ENCODE measurements around the gene DENND10.
"Not testable (repeated sequence)": the region's sequence is repeated elsewhere in the genome, so short reads cannot be mapped to it uniquely, and the experiment has no call there.

Gene DENND10

GRCh38 chr10:119100434-119101238, 3.3 kb upstream of the DENND10 start:
- no peak for DNase-seq (ENCODE audit: low read depth)

GRCh38 chr10:119101366-119102098, 2.4 kb upstream of the DENND10 start:
- DNase-seq (ENCODE audit: low read depth), result no peak

- no peak for DNase-seq (ENCODE audit: low read depth)
Measured at GRCh38 chr10:119103241-119103902, 541 bp upstream of the DENND10 start.

- DNase-seq (ENCODE audit: low read depth), result no peak
Measured at GRCh38 chr10:119104654-119105015, 722 bp downstream of the DENND10 start.

GRCh38 chr10:119105155-119105554, 1.2 kb downstream of the DENND10 start:
- no peak for DNase-seq (ENCODE audit: low read depth)

- not testable (repeated sequence) for DNase-seq (ENCODE audit: low read depth)
Measured at GRCh38 chr10:119105899-119106298, 2.0 kb downstream of the DENND10 start.

GRCh38 chr10:119107106-119107505, 3.2 kb downstream of the DENND10 start:
- DNase-seq (ENCODE audit: low read depth), result not testable (repeated sequence)

GRCh38 chr10:119107771-119108170, 3.9 kb downstream of the DENND10 start:
- not testable (repeated sequence) for DNase-seq (ENCODE audit: low read depth)

- no peak for DNase-seq (ENCODE audit: low read depth)
Measured at GRCh38 chr10:119112056-119112455, 8.1 kb downstream of the DENND10 start.

GRCh38 chr10:119113751-119114732, 10.1 kb downstream of the DENND10 start:
- no peak for DNase-seq (ENCODE audit: low read depth)

- DNase-seq (ENCODE audit: low read depth), result no peak
Measured at GRCh38 chr10:119115926-119116325, 12.0 kb downstream of the DENND10 start.

- no peak for DNase-seq (ENCODE audit: low read depth)
Measured at GRCh38 chr10:119116326-119116951, 12.5 kb downstream of the DENND10 start.

- DNase-seq (ENCODE audit: low read depth), result no peak
Measured at GRCh38 chr10:119118231-119118630, 14.3 kb downstream of the DENND10 start.

- no peak for DNase-seq (ENCODE audit: low read depth)
Measured at GRCh38 chr10:119119400-119119799, 15.5 kb downstream of the DENND10 start.

GRCh38 chr10:119120413-119120867, 16.5 kb downstream of the DENND10 start:
- no peak for DNase-seq (ENCODE audit: low read depth)

- no peak for DNase-seq (ENCODE audit: low read depth)
Measured at GRCh38 chr10:119120875-119121274, 17.0 kb downstream of the DENND10 start.

GRCh38 chr10:119125942-119126341, 22.0 kb downstream of the DENND10 start:
- no peak for DNase-seq (ENCODE audit: low read depth)

GRCh38 chr10:119129721-119130120, 25.8 kb downstream of the DENND10 start:
- no peak for DNase-seq (ENCODE audit: low read depth)

- DNase-seq (ENCODE audit: low read depth), result no peak
Measured at GRCh38 chr10:119131512-119132240, 27.8 kb downstream of the DENND10 start.

Measured in stimulated activated CD8-positive, alpha-beta memory T cell treated with anti-CD3 and anti-CD28 coated beads, Interleukin-7, amount 100 ng/mL, for 24 hours (primary cell).